Stimulated activated naive CD8-positive, alpha-beta T cell treated with anti-CD3 and anti-CD28 coated beads, Interleukin-15, Interleukin-2, amounts not matched to agents 100 U/mL and 50 U/mL, for 24 hours (primary cell): Measurements from ENCODE around the gene GSK3B.

Experiments used
- ATAC-seq: fragments of 150-1000 bp; cut with Tn5 transposase; one replicate; pipeline ENCODE4 v1.10.0; 2021
- DNase-seq: peaks from one replicate; pipeline ENCODE4 v3.0.0; 2021

Gene GSK3B

GRCh38 chr3:119776304-119776703, 317.9 kb downstream of the GSK3B start:
- ATAC-seq (no peak), DNase-seq (no peak)

- ATAC-seq = no peak
These were observed 319.8 kb downstream of the GSK3B start for GRCh38 chr3:119774444-119774843.

More at GRCh38 chr3:119774444-119774843, 319.8 kb downstream of the GSK3B start:
- DNase-seq = no peak
